Ovary (tissue), 3 donors: ENCODE measurements around the gene IL1R2.

Experiments
- EP300 ChIP-seq: sonication (generic); formaldehyde crosslinking; IDR thresholded peaks from one replicate; pipeline ENCODE4 v1.6.1; 2017; ENCODE audit warnings: antibody characterized with exemption
- POLR2A ChIP-seq: fragments of 450-650 bp; IDR thresholded peaks from one replicate; pipeline ENCODE4 v1.6.1; 2017; ENCODE audit warnings: antibody characterized with exemption, mild to moderate bottlenecking, moderate library complexity
- TF ChIP-seq, protein P1 (sequence below), 3 donors: fragments of 450-650 bp in 2 of 3; fragments of 200-600 bp in 1 of 3; IDR thresholded peaks; one replicate each; pipeline versions ENCODE4 v1.5.1 to v1.8.0; 2016 to 2022; ENCODE audit warnings: antibody characterized with exemption in 3 of 3, mild to moderate bottlenecking in 1 of 3
- donor health status: DM: no; HTN: no; CAD: no.

GRCh38 chr2:102063487-102063911 is 71.7 kb downstream of the IL1R2 start:
- no peak for TF ChIP-seq POLR2A
- TF ChIP-seq, protein P1, sequence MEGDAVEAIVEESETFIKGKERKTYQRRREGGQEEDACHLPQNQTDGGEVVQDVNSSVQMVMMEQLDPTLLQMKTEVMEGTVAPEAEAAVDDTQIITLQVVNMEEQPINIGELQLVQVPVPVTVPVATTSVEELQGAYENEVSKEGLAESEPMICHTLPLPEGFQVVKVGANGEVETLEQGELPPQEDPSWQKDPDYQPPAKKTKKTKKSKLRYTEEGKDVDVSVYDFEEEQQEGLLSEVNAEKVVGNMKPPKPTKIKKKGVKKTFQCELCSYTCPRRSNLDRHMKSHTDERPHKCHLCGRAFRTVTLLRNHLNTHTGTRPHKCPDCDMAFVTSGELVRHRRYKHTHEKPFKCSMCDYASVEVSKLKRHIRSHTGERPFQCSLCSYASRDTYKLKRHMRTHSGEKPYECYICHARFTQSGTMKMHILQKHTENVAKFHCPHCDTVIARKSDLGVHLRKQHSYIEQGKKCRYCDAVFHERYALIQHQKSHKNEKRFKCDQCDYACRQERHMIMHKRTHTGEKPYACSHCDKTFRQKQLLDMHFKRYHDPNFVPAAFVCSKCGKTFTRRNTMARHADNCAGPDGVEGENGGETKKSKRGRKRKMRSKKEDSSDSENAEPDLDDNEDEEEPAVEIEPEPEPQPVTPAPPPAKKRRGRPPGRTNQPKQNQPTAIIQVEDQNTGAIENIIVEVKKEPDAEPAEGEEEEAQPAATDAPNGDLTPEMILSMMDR (IDR thresholded peaks at IDR 0.05): no peak
- no peak for TF ChIP-seq EP300
